Thymus (tissue), 11 donors: Measurements from ENCODE around the gene MSRB1. TPM values are rescaled to one million over a fixed set of nuclear protein-coding genes. Genes with fewer than 3 reads are reported as not detected.
A peak's percentile ranks its signal among the peaks of the same experiment; 100 is the strongest.
"Not testable (repeated sequence)": the region's sequence is repeated elsewhere in the genome, so short reads cannot be mapped to it uniquely, and the experiment has no call there.

Experiments used
- DNase-seq, 9 donors: peaks; one replicate each; pipeline ENCODE4 v3.0.0-alpha.2; 2013; ENCODE audit warnings: low spot score in 9 of 9, low read depth in 6 of 9, missing footprints in 1 of 9
- H3K27ac ChIP-seq, 2 donors: one replicate each; pipeline ENCODE4 v1.5.1; 2013; ENCODE audit warnings: control low read depth in 1 of 2, low read depth in 1 of 2, low read length in 1 of 2, mild to moderate bottlenecking in 1 of 2, moderate library complexity in 1 of 2
- H3K27me3 ChIP-seq, 2 donors: one replicate each; pipeline ENCODE4 v1.5.1; 2013; ENCODE audit warnings: low read length in 1 of 2; ENCODE audit not compliant: control insufficient read depth in 2 of 2, insufficient read depth in 1 of 2
- H3K36me3 ChIP-seq, 2 donors: one replicate each; pipeline ENCODE4 v1.5.1; 2013; ENCODE audit warnings: low read length in 1 of 2, mild to moderate bottlenecking in 1 of 2, moderate library complexity in 1 of 2; ENCODE audit not compliant: control insufficient read depth in 2 of 2, insufficient read depth in 2 of 2
- H3K4me1 ChIP-seq, 2 donors: one replicate each; pipeline ENCODE4 v1.5.1; 2013; ENCODE audit warnings: low read length in 2 of 2; ENCODE audit not compliant: control insufficient read depth in 2 of 2, insufficient read depth in 2 of 2
- H3K4me3 ChIP-seq, 2 donors: one replicate each; pipeline ENCODE4 v1.5.1; 2013; ENCODE audit warnings: low read length in 2 of 2, control low read depth in 1 of 2, mild to moderate bottlenecking in 1 of 2
- H3K9me3 ChIP-seq, 2 donors: one replicate each; pipeline ENCODE4 v1.5.1; 2013; ENCODE audit warnings: low read length in 1 of 2, mild to moderate bottlenecking in 1 of 2; ENCODE audit not compliant: control insufficient read depth in 2 of 2, insufficient read depth in 1 of 2
- WGBS: extraction: QIAGEN DNeasy Blood & Tissue Kit; methylation state at CpG from one replicate; pipeline ENCODE4 v1.1.7; 2013; 5-methylcytosine and 5-hydroxymethylcytosine counted together
- polyA plus RNA-seq: library from polyadenylated mRNA; stranded (reverse); fragments of 200-250 nt; gene quantifications from one replicate; pipeline ENCODE4 v1.2.3, GENCODE V29; 2013
- total RNA-seq: library from RNA; stranded (reverse); fragments of 120-200 nt; gene quantifications from one replicate; pipeline ENCODE4 v1.2.4, GENCODE V29; 2013
- donor health status: healthy.

Gene MSRB1
- total and polyA plus RNA-seq, 2 donors, result 10.7 to 44.2 TPM

DNA sequence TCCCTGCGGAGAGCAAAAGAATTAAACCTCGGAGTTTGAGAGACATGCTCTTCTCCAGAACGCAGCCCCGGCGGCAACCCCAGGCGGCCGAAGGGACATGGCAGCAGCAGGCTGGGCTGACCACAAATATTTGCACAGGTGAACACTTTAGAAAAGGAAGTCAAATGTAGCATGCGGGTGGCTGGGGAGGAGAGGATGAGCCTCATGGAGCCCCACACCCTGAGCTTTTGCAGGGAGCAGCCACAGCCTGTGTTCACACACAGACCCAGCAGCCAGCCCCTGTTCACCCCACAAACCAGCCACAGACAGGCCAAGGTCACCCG lies 42.6 kb downstream of the MSRB1 start:
- Histone ChIP-seq H3K27me3 (peaks cover 0 to 46% of the 10 kb centered on the region in 2 donors), H3K36me3 (no peaks in the 10 kb centered on the region), H3K4me3 (no peak overlapping the region), H3K4me1 (peaks cover 0 to 9% of the 10 kb centered on the region in 2 donors), H3K27ac (no peak overlapping the region), H3K9me3 (no peaks in the 10 kb centered on the region)
- DNase-seq, result no peak
- WGBS, result 86% methylated on average over 9 of the region's 9 CpGs

DNA sequence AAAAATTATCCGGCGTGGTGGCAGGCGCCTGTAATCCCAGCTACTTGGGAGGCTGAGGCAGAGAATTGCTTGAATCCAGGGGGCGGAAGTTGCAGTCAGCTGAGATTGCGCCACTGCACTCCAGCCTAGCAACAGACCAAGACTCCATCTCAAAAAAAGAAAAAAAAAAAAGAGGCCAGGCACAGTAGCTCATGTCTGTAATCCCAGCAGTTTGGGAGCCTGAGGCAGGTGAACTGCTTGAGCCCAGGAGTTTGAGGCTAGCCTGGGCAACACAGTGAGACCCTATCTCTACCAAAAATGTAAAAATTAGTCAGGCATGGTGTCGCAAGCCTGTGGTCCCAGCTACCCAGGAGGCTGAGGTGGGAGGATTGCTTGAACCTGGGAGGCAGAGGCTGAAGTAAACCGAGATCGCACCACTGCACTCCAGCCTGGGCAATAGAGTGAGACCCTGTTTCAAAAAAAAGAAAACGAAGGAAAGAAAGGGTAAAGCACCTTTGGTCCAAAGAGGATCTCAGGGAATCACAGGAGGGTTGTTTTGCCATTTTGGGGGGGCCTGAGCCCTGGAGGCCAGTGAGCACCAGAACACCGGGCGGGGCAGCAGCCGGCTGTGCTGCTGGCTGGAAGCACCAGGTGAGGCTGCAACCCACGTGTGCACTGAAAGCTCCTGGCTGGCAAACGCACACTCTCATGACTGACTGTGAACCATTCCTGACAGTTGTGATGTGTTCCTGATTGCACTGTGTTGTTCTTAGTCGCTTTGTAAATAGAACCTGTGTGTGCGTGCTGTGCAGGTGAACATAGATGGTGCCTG lies 43.2 kb downstream of the MSRB1 start:
- no peaks in the 10 kb centered on the region for H3K36me3 ChIP-seq
- no peak for DNase-seq

DNA sequence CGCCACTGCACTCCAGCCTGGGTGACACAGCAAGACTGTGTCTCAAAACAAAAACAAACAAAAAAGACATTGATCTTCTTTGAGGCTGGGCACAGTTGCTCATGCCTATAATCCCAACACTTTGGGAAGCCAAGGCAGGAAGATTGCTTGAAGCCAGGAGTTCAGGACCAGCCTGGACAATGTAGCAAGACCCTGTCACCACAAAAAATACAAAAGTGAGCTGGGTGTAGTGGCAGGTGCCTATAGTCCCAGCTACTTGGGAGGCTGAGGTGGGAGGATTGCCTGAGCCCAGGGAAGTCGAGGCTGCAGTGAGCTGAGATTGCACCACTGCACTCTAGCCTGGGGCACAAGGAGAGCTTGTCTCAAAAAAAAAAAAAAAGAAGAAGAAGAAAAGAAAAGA lies 45.3 kb downstream of the MSRB1 start:
- Histone ChIP-seq H3K27me3 (peaks cover 0 to 20% of the 10 kb centered on the region in 2 donors), H3K4me1 (peaks cover 4 to 25% of the 10 kb centered on the region in 2 donors)
- not testable (repeated sequence) for H3K9me3 ChIP-seq, H3K27ac ChIP-seq, H3K4me3 ChIP-seq, DNase-seq, H3K36me3 ChIP-seq
- 94% methylated on average over 2 of the region's 2 CpGs for WGBS

More for the DNA sequence above, 43.2 kb downstream of the MSRB1 start:
- H3K9me3 ChIP-seq, result no peaks in the 10 kb centered on the region
- 93% methylated on average over 16 of the region's 16 CpGs for WGBS
- no peak overlapping the region for H3K4me3 ChIP-seq
- peaks cover 0 to 41% of the 10 kb centered on the region in 2 donors for H3K27me3 ChIP-seq
- peaks cover 0 to 9% of the 10 kb centered on the region in 2 donors for H3K4me1 ChIP-seq
- H3K27ac ChIP-seq, result no peak overlapping the region

DNA sequence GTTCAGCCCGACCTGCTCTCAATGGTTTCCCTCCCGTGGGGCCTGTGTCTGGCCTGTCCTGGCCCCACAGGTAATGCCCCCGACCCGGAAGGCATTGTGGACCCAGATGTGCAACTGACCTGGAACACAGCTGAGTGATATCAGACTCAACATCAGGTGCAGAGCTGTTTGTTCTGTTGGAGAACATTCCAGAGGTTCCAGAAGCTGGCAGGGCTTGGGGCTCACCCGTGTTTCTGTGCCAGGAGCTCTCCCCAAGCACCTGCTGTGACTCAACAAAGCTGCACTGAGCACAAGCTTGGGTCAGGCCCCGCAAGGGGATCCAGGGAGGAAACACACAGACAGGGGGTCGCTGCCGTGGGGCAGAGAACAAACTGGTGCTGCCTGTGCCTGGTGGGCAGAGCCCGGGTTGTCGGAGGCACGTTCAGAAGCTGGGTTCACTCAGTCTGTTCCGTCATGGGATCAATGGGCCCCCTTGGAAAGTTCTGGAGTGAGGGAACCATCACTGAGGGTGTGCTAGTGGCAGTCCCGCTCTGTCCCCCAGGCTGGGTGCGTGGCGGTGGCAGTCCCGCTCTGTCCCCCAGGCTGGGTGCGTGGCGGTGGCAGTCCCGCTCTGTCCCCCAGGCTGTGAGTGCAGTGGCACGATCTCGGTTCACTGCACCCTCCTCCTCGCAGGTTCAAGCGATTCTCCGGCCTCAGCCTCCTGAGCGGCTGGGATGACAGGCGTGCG lies 46.9 kb downstream of the MSRB1 start:
- Histone ChIP-seq H3K9me3 (no peaks in the 10 kb centered on the region), H3K27me3 (peaks cover 0 to 17% of the 10 kb centered on the region in 2 donors), H3K27ac (peak overlapping the region in 1 of 2 donors; percentile 44), H3K4me3 (no peak overlapping the region), H3K4me1 (peaks cover 4 to 31% of the 10 kb centered on the region in 2 donors), H3K36me3 (no peaks in the 10 kb centered on the region)
- peak in 1 of 9 donors; percentile 18 for DNase-seq
- 86% methylated on average over 27 of the region's 27 CpGs for WGBS

DNA sequence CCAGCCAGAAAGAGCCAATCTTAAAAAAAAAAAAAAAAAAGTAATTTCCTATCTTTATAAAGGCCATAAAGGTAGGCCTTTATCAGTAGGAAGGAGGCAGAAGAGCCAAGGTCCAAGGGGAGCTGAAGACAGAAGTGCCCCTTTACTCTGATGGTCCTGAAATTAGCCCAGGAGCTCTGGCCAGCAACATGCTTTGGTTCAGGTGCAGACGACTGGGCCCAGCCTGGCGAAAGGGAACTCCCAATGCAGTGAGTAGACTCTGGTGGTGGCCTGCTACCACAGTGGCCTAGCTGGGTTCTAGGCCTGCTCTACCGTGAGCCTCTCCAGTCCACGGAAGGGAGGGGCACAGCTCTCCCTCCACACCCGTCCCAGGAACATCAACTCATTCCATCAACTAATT lies 47.9 kb downstream of the MSRB1 start:
- Histone ChIP-seq H3K9me3 (no peaks in the 10 kb centered on the region), H3K4me1 (peaks cover 4 to 31% of the 10 kb centered on the region in 2 donors), H3K4me3 (no peak overlapping the region), H3K27me3 (peaks cover 0 to 14% of the 10 kb centered on the region in 2 donors), H3K27ac (no peak overlapping the region), H3K36me3 (no peaks in the 10 kb centered on the region)
- no peak for DNase-seq
- 96% methylated on average over 5 of the region's 5 CpGs for WGBS

DNA sequence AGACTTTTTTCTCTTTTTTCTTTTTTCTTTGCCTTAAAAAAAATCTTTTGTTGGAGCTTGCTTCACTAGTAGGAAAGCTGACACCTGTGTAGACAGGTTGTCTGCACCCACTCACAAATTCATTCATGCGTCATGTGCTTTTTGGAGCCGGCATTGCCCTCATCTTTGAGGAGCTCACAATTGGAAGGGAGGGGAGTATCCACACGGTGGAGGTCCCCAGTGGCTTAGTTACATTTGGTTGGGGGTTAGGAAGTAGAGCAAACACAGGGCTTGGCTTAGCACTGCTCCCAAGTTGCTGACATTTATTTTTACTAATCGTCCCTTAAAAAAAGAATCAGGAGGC lies 52.3 kb downstream of the MSRB1 start:
- H3K27me3 ChIP-seq, result peaks cover 0 to 11% of the 10 kb centered on the region in 2 donors
- WGBS, result 55% methylated on average over 4 of the region's 4 CpGs

DNA sequence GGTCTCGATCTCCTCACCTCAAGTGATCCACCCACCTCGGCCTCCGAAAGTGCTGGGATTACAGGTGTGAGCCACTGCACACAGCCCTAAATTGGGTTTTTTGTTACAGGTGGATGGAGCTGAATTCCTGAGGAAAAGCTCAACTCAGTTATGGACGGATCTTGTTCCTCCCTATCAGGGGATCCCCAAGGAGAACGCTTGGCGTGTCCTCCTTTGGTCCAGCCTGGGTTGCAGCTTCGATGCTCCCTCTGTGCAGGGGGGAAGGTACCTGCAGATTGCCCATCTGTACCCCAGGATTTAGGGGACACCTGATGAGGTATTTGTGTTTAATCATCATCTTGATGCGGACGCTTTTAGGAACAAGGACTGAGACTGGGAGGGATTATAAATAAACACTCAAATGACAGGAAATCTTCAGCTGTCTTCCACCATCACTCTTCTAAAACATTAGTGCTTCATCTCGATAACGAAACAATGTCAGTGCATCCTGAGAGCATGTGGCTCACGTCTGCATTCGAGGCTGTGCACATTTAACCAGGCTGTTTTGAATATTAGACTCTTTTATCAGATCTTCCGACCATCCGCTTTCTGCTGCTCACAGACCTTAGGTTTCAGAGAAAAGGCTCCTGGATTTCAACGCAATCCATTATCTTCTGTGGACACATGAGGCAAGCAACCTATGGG lies 52.8 kb downstream of the MSRB1 start:
- peaks cover 4 to 26% of the 10 kb centered on the region in 2 donors for H3K4me1 ChIP-seq
- DNase-seq, result no peak
- no peak overlapping the region for H3K4me3 ChIP-seq
- H3K36me3 ChIP-seq, result no peaks in the 10 kb centered on the region
- no peak overlapping the region for H3K27ac ChIP-seq
- H3K27me3 ChIP-seq, result peaks cover 0 to 13% of the 10 kb centered on the region in 2 donors
- WGBS, result 80% methylated on average over 16 of the region's 16 CpGs
- no peaks in the 10 kb centered on the region for H3K9me3 ChIP-seq

More for the DNA sequence above, 52.3 kb downstream of the MSRB1 start:
- Histone ChIP-seq H3K27ac (no peak overlapping the region), H3K9me3 (no peaks in the 10 kb centered on the region), H3K4me1 (peaks cover 4 to 27% of the 10 kb centered on the region in 2 donors), H3K36me3 (no peaks in the 10 kb centered on the region), H3K4me3 (no peak overlapping the region)
- DNase-seq, result no peak
